ENCODE data around the gene DNAI1.

- TF ChIP-seq CTCF (optimal IDR thresholded peaks at IDR 0.05 in 1 of 3, IDR thresholded peaks at IDR 0.05 in 1 of 3, conservative IDR thresholded peaks at IDR 0.05 in 1 of 3; ENCODE audit: extremely low read depth in 1 of 3, insufficient read depth in 2 of 3, low read length in 3 of 3): no peak
- no peak for TF ChIP-seq EZH2 (IDR thresholded peaks at IDR 0.05; ENCODE audit: low read length)
Observed at GRCh38 chr9:34465468-34465867, 6.9 kb downstream of the DNAI1 start.
